BE2C (cell line): ENCODE results near the gene RAB11FIP3.
"Not testable (repeated sequence)": the region's sequence is repeated elsewhere in the genome, so short reads cannot be mapped to it uniquely, and the experiment has no call there.

Experiments used
- DNase-seq: peaks from one replicate; pipeline ENCODE4 v3.0.0-alpha.2; 2020
- H3K27me3 ChIP-seq: fragments of 250-450 bp; sonication (Bioruptor Pico); 2 replicates; pipeline ENCODE4 v1.5.1; 2020; ENCODE audit warnings: mild to moderate bottlenecking
- H3K36me3 ChIP-seq: fragments of 250-450 bp; sonication (Bioruptor Pico); 2 replicates; pipeline ENCODE4 v1.5.1; 2020; ENCODE audit warnings: mild to moderate bottlenecking
- H3K4me1 ChIP-seq: fragments of 250-450 bp; sonication (Bioruptor Pico); 2 replicates; pipeline ENCODE4 v1.5.1; 2020
- H3K4me3 ChIP-seq: 2 replicates; pipeline ENCODE4 v1.5.1; 2011; ENCODE audit warnings: low read depth, low read length
- H3K9me3 ChIP-seq: fragments of 250-450 bp; sonication (Bioruptor Pico); 2 replicates; pipeline ENCODE4 v1.5.1; 2020
- TF ChIP-seq, protein P1 (sequence below): IDR thresholded peaks from 2 replicates; pipeline ENCODE4 v1.5.1; 2012; ENCODE audit warnings: mild to moderate bottlenecking, low read depth, low read length

Gene RAB11FIP3

DNA sequence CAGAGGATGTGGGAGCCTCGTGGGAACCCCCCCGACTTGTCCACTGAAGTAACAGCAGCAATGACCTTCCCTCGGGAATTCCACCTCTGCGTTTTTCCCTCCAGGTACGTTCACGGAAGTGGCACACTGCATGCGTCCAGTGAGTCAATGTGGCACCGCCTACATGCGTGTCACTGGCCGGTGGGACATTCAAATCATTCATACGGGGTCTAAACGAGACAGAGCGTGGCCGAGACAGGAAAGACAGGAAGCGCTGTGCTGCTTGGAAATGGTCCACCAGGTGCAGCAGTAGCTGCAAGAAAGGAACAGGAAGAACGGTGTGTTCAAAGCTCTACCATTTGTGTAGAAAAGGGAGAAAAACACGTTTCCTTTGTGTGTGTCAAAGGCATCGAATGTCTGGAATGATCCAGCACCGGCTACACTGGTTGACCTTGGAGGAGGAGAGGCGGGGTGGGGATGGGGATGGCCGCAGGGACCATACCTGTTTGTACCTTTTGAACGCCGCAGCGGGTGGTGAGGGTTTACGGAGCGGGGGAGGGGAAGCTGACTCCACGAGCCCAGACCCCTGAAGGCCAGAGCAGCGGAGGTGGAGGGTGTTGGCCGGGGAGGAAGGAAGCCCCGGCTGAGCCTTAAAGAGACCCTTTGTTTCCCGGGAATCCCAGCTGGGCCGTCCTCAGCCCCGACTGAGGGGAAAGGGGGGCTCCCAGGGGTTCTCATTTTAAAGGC is 42.0 kb upstream of the RAB11FIP3 start:
- TF ChIP-seq, protein P1, sequence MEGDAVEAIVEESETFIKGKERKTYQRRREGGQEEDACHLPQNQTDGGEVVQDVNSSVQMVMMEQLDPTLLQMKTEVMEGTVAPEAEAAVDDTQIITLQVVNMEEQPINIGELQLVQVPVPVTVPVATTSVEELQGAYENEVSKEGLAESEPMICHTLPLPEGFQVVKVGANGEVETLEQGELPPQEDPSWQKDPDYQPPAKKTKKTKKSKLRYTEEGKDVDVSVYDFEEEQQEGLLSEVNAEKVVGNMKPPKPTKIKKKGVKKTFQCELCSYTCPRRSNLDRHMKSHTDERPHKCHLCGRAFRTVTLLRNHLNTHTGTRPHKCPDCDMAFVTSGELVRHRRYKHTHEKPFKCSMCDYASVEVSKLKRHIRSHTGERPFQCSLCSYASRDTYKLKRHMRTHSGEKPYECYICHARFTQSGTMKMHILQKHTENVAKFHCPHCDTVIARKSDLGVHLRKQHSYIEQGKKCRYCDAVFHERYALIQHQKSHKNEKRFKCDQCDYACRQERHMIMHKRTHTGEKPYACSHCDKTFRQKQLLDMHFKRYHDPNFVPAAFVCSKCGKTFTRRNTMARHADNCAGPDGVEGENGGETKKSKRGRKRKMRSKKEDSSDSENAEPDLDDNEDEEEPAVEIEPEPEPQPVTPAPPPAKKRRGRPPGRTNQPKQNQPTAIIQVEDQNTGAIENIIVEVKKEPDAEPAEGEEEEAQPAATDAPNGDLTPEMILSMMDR: no peak
- no peaks in the 10 kb centered on the region for H3K36me3 ChIP-seq
- no peaks in the 10 kb centered on the region for H3K27me3 ChIP-seq
- no peaks in the 10 kb centered on the region for H3K9me3 ChIP-seq
- DNase-seq: peak; percentile 12
- H3K4me1 ChIP-seq: no peaks in the 10 kb centered on the region
- no peak overlapping the region for H3K4me3 ChIP-seq

DNA sequence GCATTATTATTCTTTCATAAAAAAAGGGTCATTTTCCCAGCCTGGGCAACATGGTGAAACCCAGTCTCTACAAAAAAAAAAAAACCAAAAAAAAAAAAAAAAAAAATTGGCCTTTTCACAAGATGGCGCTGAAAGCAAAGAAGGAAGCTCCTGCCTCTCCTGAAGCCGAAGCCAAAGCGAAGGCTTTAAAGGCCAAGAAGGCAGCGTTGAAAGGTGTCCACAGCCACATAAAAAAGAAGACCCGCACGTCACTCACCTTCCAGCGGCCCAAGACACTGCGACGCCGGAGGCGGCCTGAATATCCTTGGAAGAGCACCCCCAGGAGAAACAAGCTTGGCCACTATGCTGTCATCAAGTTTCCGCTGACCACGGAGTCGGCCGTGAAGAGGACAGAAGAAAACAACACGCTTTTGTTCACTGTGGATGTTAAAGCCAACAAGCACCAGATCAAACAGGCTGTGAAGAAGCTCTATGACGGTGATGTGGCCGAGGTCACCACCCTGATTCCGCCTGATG is 38.8 kb upstream of the RAB11FIP3 start:
- Histone ChIP-seq H3K4me1 (no peaks in the 10 kb centered on the region), H3K36me3 (no peaks in the 10 kb centered on the region), H3K27me3 (no peaks in the 10 kb centered on the region), H3K4me3 (no peak overlapping the region), H3K9me3 (no peaks in the 10 kb centered on the region)
- TF ChIP-seq, protein P1: no peak
- no peak for DNase-seq

DNA sequence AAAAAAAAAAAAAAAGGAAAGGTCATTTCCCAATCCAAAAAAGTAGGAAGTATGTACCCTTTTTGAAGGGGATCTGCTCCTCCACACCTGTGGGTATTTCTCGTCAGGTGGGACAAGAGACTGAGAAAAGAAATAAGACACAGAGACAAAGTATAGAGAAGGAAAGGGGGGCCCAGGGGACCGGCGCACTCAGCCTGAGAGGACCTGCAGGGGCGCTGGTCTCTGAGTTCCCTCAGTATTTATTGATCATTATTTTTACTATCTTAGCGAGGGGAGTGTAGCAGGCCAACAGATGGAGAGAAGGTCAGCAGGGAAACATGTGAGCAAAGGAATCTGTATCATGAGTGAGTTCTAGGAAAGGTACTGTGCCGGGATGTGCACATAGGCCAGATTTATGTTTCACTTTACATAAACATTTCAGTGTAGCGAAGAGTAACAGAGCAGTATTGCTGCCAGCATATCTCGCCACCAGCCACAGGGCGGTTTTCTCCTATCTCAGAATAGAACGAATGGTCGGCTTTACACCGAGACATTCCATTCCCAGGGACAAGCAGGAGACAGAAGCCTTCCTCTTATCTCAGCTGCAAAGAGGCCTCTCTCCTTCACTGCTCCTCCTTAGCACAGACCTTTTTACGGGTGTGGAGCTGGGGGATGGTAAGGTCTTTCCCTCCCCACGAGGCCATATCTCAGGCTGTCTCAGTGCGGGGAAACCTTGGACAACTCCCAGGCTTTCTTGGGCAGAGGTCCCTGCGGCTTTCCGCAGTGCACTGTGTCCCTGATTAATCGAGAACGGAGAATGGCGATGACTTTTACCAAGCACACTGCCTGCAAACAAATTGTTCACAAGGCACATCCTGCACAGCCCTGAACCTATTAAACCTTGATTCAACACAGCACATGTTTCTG is 37.4 kb upstream of the RAB11FIP3 start:
- DNase-seq, H3K27me3 ChIP-seq, H3K36me3 ChIP-seq, H3K4me3 ChIP-seq, H3K9me3 ChIP-seq, H3K4me1 ChIP-seq: not testable (repeated sequence)

DNA sequence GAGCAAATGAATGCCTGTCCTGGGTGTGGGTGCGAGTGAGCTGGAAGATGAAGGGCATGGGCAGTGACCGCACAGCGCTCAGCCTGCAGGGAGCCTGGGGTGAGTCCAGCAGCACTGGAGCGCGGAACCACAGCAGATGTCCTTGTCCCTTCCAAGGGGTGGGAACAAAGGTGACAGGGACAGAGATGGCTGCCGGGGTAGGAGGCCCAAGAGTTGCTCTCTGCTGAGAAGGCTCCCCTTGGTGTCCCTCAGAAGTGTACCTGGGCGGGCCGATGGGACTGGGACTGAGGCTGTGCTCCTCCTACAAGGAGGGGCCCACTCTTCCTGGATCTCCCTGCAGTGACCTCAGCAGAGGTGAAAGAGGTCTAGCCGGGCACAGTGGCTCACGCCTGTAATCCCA is 36.1 kb upstream of the RAB11FIP3 start:
- no peaks in the 10 kb centered on the region for H3K9me3 ChIP-seq
- no peak overlapping the region for H3K4me3 ChIP-seq
- no peaks in the 10 kb centered on the region for H3K36me3 ChIP-seq
- TF ChIP-seq, protein P1: no peak
- no peaks in the 10 kb centered on the region for H3K4me1 ChIP-seq
- DNase-seq: no peak
- no peaks in the 10 kb centered on the region for H3K27me3 ChIP-seq

DNA sequence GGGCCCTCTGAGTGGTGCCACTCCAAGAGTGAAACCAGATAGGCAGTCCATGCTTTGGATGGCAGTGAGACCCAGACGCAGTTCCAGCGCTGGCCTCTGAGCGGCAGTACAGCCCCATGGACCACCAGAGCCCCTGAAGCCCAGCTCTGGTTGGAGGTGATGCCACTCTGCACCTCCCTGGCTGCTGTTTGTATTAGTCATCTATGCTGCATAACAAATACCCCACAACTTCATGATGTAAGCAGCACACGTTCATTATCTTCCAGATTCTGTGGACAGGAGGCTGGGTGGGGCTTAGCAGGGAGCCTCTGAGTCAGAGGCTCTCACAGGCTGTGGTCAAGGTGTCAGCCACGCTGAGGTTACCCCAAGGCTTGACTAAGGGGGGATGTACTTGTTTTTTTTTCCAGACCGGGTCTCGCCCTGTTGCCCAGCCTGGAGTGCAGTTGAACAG is 33.5 kb upstream of the RAB11FIP3 start:
- TF ChIP-seq, protein P1: peak; percentile 99
- Histone ChIP-seq H3K9me3 (no peaks in the 10 kb centered on the region), H3K27me3 (no peaks in the 10 kb centered on the region), H3K36me3 (no peaks in the 10 kb centered on the region), H3K4me1 (0 out of 2 replicates have a peak, but pooled peaks cover 3% of the 10 kb centered on the region), H3K4me3 (no peak overlapping the region)
- peak; percentile 85 for DNase-seq

DNA sequence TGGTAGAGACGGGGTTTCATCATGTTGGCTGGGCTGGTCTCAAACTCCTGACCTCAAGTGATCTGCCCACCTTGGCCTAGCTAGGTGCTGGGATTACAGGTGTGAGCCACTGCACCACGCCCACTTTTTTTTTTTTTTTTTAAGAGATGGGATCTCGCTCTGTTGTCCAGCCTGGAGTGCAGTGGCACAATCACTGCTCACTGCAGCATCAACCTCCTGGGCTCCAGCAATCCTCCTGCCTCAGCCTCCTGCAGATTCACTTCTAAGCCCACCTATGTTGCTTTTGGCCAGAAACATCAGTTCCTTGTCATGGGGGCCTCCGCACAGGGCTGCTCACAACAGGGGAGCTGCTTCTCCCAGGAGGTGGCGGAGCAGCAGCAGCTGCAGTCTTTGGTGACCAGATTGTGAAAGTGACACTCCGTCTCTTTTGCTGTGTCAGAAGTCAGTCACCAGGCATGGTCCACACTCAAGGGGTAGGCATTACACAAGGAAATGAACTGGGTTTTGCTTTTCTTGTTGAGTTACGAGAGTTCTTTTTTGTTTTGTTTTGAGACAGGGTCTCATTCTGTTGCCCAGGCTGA is 32.9 kb upstream of the RAB11FIP3 start:
- Histone ChIP-seq H3K27me3 (no peaks in the 10 kb centered on the region), H3K4me3 (no peak overlapping the region), H3K4me1 (0 out of 2 replicates have a peak, but pooled peaks cover 3% of the 10 kb centered on the region), H3K36me3 (no peaks in the 10 kb centered on the region), H3K9me3 (no peaks in the 10 kb centered on the region)
- DNase-seq: no peak
- TF ChIP-seq, protein P1: no peak
